HG02981 (cell line): ENCODE data around the gene FOS.
"Not testable (repeated sequence)": the region's sequence is repeated elsewhere in the genome, so short reads cannot be mapped to it uniquely, and the experiment has no call there.

ENCODE experiments used
- ATAC-seq: cut with Tn5 transposase; IDR thresholded peaks from one replicate; pipeline ENCODE4 v1.9.1; 2021; ENCODE audit warnings: mild to moderate bottlenecking, moderate library complexity; ENCODE audit not compliant: unreplicated experiment

FOS gene

DNA sequence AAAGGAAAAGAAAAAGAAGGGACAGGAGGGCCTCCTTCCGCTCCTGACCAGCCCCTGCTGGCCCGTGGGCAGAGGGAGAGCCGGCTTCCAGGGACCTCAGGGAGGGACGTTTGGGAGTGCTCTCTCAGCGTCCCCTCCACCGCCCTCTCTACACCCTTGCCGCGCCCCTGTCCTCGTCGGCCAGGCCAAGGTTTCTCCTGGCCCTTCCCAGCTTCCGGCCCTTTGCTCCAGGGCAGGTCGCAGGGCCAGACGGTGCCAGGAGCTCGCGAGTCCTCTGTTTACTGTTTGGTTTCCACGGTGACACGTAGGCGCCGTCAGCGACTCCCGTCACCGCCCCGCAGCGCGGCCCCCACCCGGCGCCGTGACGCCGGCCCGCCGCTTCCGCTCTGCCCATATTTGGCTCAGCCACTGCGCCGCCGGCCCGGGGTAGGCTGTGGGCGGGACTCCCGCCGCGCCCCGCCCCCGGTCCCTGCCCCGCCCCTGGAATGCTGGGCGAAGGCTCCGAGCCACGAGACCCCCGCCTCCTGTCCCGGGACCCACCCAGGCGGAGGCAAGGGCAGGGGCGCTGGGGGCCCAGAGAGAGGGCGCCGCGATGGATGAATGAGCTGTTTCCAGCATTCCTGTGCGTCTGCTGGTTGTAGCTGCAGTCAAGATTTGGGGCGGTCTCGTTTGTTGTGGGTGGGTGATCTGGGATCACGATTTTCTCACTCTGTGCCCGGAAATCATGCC lies 15.5 kb downstream of the FOS start:
- ATAC-seq: peak; percentile 94

DNA sequence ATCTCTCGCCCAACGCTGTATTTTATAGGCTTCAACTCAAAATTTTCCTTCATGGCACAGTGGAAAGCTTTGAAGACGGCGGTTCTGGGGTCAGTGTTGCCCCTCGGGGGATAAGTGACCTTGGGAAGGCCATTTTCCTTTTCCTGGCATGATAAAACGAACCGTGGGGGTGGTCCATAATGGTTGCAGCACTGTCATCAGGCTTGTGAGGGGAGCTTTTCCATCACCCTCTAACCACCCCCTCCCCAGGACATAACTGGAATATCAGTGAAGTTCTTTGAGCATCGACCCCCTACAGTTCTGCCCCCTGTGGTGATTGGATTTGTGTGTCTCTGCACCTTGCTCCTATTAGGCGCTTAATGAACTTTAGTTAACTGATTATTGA lies 16.0 kb downstream of the FOS start:
- ATAC-seq: no peak

DNA sequence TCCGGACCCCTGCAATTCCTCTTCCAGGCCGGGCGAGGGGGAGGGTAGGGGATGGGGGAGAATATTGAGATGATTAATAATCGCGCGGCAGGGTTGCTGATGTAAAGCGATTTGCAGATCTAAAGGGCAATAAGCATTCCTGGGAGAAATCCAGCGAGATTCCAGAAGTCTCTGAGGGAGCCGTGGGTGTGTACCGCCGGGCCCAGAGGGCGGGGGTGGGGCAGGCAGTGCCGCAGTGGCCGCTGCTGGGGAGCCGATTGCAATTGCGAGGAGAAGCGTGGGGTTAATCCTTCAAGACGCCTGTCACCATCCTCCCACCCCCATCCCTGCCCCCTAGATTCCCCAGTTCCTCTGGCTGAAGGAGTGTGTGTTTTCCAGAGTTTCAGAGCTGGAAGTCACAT lies 16.4 kb downstream of the FOS start:
- ATAC-seq: no peak

DNA sequence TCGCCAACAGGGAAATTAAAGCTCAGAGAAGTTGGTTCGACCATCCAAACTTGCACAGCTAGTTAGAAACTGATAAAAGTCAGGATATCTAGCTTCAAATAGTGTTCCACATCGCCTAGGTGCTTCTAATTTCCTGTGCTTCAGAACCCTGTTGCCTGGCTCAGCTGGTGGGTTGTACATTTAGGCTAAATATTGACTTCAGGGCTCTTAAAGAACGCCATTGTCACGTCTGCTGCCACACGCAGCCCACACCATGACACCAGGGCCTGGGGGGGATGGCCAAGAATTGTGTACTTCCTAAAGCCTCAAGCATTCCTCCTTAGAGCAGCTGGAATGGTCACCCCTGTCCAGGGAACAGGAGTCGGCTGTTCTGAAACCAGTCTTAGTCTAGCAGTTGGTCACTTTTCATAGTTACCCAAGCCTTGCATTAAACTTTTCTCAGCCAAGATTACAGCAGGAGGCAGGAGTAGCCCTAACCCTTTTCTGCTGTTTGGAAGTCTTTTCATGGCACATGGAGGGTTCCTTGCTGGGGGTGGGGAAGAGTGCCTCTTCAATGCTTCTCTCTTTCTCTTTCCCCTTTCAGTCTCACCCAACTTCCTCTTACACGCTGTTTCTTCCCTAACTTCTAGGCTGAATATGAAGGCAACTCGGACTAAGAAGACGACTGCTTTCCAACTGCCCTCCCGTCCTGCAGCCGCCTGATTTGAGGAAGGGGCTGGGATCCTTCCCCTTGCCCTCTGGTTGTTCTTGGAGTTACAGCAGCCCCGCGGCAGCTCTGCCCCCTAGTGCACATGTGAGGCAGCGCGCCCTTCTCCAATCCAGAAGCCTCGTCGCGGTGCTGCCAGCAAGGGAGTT lies 17.1 kb downstream of the FOS start:
- no peak for ATAC-seq

- no peak for ATAC-seq
Measured at GRCh38 chr14:75297411-75298040, 18.9 kb downstream of the FOS start.

GRCh38 chr14:75298187-75298965 lies 19.7 kb downstream of the FOS start:
- ATAC-seq: no peak

GRCh38 chr14:75299059-75299458 lies 20.4 kb downstream of the FOS start:
- no peak for ATAC-seq

DNA sequence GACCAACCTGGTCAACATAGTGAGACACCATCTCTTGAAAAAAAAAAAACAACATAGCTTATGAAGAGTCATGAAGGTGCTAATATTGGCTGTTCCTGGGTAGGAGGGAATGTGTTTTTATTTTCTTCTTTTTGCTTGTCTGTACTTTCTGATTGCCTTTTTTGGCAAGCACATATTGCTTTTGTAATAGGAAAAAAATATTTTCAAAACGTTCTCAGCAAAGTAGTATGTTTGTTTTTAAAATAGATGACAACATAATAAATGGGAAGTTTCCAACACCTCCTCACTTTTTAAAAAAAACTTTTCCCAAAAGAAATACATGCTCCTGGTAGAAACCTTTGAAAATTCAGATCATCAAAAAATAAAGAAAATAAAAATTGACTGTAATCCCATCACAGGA lies 20.9 kb downstream of the FOS start:
- no peak for ATAC-seq

GRCh38 chr14:75301666-75302325 lies 23.2 kb downstream of the FOS start:
- no peak for ATAC-seq

DNA sequence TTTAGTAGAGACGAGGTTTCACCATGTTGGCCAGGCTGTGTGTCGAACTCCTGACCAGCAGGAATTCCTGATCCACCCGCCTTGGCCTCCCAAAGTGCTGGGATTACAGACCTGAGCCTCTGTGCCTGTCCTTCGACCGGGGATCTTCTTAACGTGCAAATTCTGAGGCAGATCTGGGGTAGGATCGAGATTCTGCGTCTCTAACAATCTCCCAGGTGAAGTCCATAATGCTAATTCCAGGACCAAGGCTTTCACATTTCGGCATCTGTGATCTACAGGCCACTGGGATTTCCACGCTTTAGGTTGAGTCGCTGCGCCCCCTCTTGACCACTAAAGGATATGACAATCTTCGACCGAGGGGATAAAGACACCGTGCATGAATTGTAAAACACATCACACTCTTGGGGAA lies 24.8 kb downstream of the FOS start:
- ATAC-seq: no peak

GRCh38 chr14:75306410-75306809 lies 27.8 kb downstream of the FOS start:
- ATAC-seq: not testable (repeated sequence)

- no peak for ATAC-seq
Measured at GRCh38 chr14:75306927-75307699, 28.5 kb downstream of the FOS start.

DNA sequence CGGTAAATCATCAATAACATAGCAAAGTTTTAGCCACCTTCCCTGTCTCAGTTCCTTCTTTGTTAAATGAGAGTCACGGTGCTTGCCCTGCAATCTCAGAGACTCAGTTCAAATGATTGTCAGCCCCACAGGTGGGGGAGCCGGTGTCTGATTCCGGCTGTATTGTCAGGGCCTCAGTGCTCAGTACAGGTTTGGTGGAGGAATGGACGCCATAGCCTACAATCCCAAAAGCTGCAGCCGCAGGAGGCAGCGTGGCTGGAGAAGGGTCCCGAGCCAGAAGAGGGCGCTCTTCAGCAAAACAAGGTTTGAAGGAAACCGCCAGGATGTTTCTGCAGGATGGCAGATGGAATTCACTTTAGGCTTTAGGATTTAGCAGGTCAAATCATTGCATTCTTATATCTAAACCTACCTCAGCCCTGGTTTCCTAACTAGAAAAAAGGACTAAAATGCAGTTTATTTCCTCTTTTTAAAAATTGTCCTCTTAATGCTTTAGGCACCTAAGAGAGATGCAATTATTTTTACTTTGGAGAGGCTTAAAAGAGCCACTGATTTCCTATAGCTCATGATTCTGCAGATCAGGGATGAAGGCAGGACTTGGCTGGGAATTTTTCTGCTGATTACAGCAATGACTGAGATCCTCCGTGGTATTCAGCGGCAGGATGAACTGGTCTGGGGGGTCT lies 29.2 kb downstream of the FOS start:
- ATAC-seq: no peak

GRCh38 chr14:75308991-75309390 lies 30.4 kb downstream of the FOS start:
- ATAC-seq: not testable (repeated sequence)

GRCh38 chr14:75309561-75309960 lies 30.9 kb downstream of the FOS start:
- ATAC-seq: not testable (repeated sequence)

- ATAC-seq: no peak
Measured at GRCh38 chr14:75310295-75311111, 31.9 kb downstream of the FOS start.

DNA sequence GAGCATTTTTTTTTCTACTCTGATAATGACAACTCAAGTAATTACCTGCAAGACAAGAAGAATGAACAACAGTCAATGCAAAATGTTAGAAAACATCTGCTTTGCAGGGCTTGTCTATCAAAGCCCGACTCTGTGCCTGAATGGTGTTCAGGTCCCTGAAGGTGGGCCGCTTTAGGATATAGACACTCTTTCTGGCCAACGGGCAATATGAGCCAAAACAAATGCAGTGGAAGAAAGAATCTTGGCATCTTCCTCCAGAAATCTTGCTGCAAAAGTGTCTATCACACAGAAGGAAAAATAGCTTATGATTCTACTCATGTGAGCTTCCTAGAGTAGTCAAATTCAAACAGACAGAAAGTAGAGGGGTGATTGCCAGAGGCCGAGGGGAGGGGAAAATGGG lies 32.7 kb downstream of the FOS start:
- ATAC-seq: no peak

DNA sequence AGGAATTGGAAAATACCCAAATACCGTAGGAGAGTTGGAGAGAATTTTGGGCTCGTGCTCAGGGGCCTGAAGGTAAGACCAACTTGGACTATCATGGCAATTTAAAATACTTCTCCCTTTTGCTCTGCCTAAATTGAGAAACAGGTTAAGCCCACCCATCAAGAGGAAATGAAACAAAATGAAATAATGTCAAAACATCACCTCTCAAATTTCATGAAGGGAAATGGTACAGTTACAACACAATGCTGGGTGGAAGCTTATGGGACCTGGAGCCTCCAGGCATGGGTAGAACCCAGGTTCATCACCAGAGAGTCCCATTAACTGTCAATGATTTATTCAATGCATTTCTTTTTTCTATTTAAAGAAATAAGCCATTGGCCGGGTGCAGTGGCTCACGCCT lies 33.7 kb downstream of the FOS start:
- ATAC-seq: no peak
